GM18907 (cell line): ENCODE measurements around the gene P3H4.

Experiments
- ATAC-seq: cut with Tn5 transposase; IDR thresholded peaks from one replicate; pipeline ENCODE4 v1.9.1; 2021; ENCODE audit warnings: mild to moderate bottlenecking, moderate library complexity; ENCODE audit not compliant: unreplicated experiment

The P3H4 gene

GRCh38 chr17:41772586-41773189 is 39.1 kb downstream of the P3H4 start:
- no peak for ATAC-seq

- no peak for ATAC-seq
Observed at GRCh38 chr17:41772218-41772585, 39.5 kb downstream of the P3H4 start.

- ATAC-seq: no peak
Observed at GRCh38 chr17:41771389-41772206, 40.2 kb downstream of the P3H4 start.

- ATAC-seq: no peak
Observed at GRCh38 chr17:41769985-41770384, 41.8 kb downstream of the P3H4 start.

- ATAC-seq: no peak
Observed at GRCh38 chr17:41769346-41769862, 42.3 kb downstream of the P3H4 start.

- no peak for ATAC-seq
Observed at GRCh38 chr17:41768682-41769288, 43.0 kb downstream of the P3H4 start.

GRCh38 chr17:41767324-41768042 is 44.3 kb downstream of the P3H4 start:
- no peak for ATAC-seq

GRCh38 chr17:41766135-41766534 is 45.6 kb downstream of the P3H4 start:
- ATAC-seq: no peak

- ATAC-seq: no peak
Observed at GRCh38 chr17:41763327-41763726, 48.4 kb downstream of the P3H4 start.

- ATAC-seq: no peak
Observed at GRCh38 chr17:41762841-41763240, 48.9 kb downstream of the P3H4 start.

- ATAC-seq: no peak
Observed at GRCh38 chr17:41762391-41762790, 49.4 kb downstream of the P3H4 start.

GRCh38 chr17:41760878-41761277 is 50.9 kb downstream of the P3H4 start:
- ATAC-seq: no peak

GRCh38 chr17:41758601-41759000 is 53.1 kb downstream of the P3H4 start:
- no peak for ATAC-seq

GRCh38 chr17:41754066-41754465 is 57.7 kb downstream of the P3H4 start:
- ATAC-seq: no peak
